ENCODE results near the gene CALN1. TPM values are rescaled to one million over a fixed set of nuclear protein-coding genes. Genes with fewer than 3 reads are reported as not detected.

Gene CALN1
- total and polyA plus RNA-seq, 11 donors = not detected

GRCh38 chr7:72057796-72058195 is 354.3 kb downstream of the CALN1 start:
- no peak for ATAC-seq
- no peak overlapping the region for H3K27ac ChIP-seq
- no peaks in the 10 kb centered on the region for H3K4me1 ChIP-seq
- no peak for DNase-seq
- 63 to 71% (median 69%) methylated on average over 11 of the region's 11 CpGs for WGBS, 4 donors
- peaks cover 0 to 5% (median 0%) of the 10 kb centered on the region in 12 donors for H3K9me3 ChIP-seq
- TF ChIP-seq CTCF (IDR thresholded peaks at IDR 0.05) = no peak
- TF ChIP-seq POLR2A (IDR thresholded peaks at IDR 0.05) = no peak
- H3K27me3 ChIP-seq = no peaks in the 10 kb centered on the region
- intact Hi-C loops (cut with DNase I) = no loop called here
- no peaks in the 10 kb centered on the region for H3K36me3 ChIP-seq
- H3K4me3 ChIP-seq = no peak overlapping the region

GRCh38 chr7:72057231-72057630 is 354.9 kb downstream of the CALN1 start:
- DNase-seq (no peak), ATAC-seq (no peak)
- TF ChIP-seq POLR2A (IDR thresholded peaks at IDR 0.05) (no peak), CTCF (IDR thresholded peaks at IDR 0.05) (no peak)
- H3K4me3 ChIP-seq = no peak overlapping the region
- H3K27me3 ChIP-seq = no peaks in the 10 kb centered on the region
- peaks cover 0 to 5% (median 0%) of the 10 kb centered on the region in 12 donors for H3K9me3 ChIP-seq
- no peaks in the 10 kb centered on the region for H3K36me3 ChIP-seq
- H3K27ac ChIP-seq = no peak overlapping the region
- 91 to 95% (median 93%) methylated on average over 2 of the region's 2 CpGs for WGBS, 4 donors
- intact Hi-C loops (cut with DNase I) = no loop called here
- no peaks in the 10 kb centered on the region for H3K4me1 ChIP-seq

GRCh38 chr7:72055426-72055825 is 356.7 kb downstream of the CALN1 start:
- intact Hi-C loops (cut with DNase I) = no loop called here
- Histone ChIP-seq H3K27me3 (no peaks in the 10 kb centered on the region), H3K9me3 (no peaks in the 10 kb centered on the region), H3K36me3 (no peaks in the 10 kb centered on the region), H3K27ac (no peak overlapping the region), H3K4me1 (no peaks in the 10 kb centered on the region), H3K4me3 (no peak overlapping the region)
- 78 to 89% (median 83%) methylated on average over 2 of the region's 2 CpGs for WGBS, 4 donors
- TF ChIP-seq CTCF (IDR thresholded peaks at IDR 0.05) = no peak
- no peak for TF ChIP-seq POLR2A (IDR thresholded peaks at IDR 0.05)
- DNase-seq = no peak
- no peak for ATAC-seq

GRCh38 chr7:72053292-72053691 is 358.8 kb downstream of the CALN1 start:
- 82 to 90% (median 88%) methylated on average over 4 of the region's 4 CpGs for WGBS, 4 donors
- no peak for ATAC-seq
- Histone ChIP-seq H3K36me3 (no peaks in the 10 kb centered on the region), H3K9me3 (no peaks in the 10 kb centered on the region), H3K4me1 (no peaks in the 10 kb centered on the region), H3K27me3 (no peaks in the 10 kb centered on the region), H3K27ac (no peak overlapping the region), H3K4me3 (no peak overlapping the region)
- intact Hi-C loops (cut with DNase I) = loop anchor here in 1 of 10 donors (2.0 kb wide), 1 partner anchor 24 kb away; no protein-coding TSS in a partner anchor
- no peak for TF ChIP-seq POLR2A (IDR thresholded peaks at IDR 0.05)
- no peak for TF ChIP-seq CTCF (IDR thresholded peaks at IDR 0.05)
- no peak for DNase-seq

Data from heart left ventricle (tissue), 16 donors.